ENCODE measurements around the gene TNFRSF14.

Gene TNFRSF14

DNA sequence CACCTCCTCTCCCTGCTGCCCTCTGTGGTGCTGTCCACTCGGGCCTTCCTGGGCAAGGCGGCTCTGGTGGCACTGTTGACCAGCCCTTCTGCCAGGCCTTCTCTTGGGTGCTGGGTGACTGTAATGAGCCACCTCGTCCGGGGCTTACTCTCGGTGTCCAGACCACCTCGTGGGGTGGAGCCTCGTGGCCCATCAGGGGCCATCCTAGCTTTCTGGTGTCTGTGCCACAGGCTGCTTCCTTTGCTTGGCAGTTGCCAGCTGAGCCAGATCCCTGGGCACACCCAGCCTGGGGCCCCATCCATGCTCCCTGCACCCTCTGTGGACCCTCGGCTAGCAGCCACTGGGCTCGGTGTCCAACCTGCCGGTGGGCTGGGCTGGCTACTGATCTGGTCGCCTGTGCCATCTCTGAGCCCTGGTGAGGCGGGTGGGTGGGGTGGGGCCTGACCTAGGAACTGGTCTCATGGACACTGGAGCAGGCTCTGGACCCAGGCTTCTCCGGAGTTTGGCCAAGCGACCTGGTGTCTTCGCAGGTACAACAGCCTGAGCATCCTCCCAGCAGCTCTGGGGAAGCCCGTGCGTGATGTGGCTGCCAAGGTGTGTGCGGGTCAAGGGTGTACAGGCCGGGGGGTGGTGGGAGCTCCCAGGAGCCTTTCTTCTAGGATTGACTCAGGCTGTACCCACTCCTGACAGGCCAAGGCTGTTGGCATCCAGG is 31.8 kb downstream of the TNFRSF14 start:
- Histone ChIP-seq H3K27me3 (replicated peaks; ENCODE audit: control insufficient read depth, insufficient read depth, low read length) (no peaks in the 10 kb centered on the region), H3K4me3 (replicated peaks; ENCODE audit: low read depth, low read length) (no peak overlapping the region), H3K36me3 (ENCODE audit: control insufficient read depth, insufficient read depth, low read length) (no peaks in the 10 kb centered on the region)
- DNase-seq (ENCODE audit: extremely low read depth, insufficient read length) = no peak
- TF ChIP-seq, protein P1, sequence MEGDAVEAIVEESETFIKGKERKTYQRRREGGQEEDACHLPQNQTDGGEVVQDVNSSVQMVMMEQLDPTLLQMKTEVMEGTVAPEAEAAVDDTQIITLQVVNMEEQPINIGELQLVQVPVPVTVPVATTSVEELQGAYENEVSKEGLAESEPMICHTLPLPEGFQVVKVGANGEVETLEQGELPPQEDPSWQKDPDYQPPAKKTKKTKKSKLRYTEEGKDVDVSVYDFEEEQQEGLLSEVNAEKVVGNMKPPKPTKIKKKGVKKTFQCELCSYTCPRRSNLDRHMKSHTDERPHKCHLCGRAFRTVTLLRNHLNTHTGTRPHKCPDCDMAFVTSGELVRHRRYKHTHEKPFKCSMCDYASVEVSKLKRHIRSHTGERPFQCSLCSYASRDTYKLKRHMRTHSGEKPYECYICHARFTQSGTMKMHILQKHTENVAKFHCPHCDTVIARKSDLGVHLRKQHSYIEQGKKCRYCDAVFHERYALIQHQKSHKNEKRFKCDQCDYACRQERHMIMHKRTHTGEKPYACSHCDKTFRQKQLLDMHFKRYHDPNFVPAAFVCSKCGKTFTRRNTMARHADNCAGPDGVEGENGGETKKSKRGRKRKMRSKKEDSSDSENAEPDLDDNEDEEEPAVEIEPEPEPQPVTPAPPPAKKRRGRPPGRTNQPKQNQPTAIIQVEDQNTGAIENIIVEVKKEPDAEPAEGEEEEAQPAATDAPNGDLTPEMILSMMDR (IDR thresholded peaks at IDR 0.05; ENCODE audit: insufficient read depth, low read length, poor library complexity, severe bottlenecking) = no peak

DNA sequence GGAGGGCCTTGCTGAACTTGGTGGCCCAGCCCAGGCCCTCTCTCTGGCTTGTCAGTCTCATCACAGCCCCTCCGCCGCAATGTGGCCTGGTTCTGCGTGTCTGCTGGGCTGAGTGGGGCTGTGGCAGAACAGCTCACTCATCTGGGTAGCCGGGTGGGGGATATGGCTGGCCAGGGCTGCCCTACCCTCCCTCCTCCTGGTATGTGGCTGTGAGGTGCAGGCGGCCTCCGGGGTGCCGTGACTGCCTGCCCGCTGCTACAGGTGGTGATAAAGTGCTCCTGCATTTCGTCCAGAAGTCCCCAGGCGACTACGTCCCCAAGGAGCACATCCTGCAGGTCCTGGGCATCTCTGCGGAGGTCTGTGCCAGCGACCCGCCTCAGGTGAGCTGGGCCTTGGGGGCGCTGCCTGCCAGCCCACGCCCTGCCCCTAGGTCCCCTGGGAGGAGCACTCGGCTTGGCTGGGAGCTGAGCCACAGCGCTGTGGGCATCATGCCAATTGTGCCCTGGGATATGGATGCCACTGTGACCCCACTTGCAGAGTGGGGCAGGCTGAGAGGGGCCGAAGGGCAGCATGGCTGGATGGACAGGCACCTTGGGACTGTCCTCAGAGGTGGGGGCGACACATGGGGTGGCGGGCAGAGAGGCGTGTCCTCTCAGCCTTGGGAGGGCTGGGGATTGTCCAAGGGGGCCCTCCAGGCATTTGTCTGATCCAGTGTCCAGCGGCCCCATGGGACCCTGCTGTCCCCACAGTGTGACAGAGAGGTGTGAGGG is 32.7 kb downstream of the TNFRSF14 start:
- H3K36me3 ChIP-seq (ENCODE audit: control insufficient read depth, insufficient read depth, low read length) = no peaks in the 10 kb centered on the region
- H3K27me3 ChIP-seq (replicated peaks; ENCODE audit: control insufficient read depth, insufficient read depth, low read length) = no peaks in the 10 kb centered on the region
- TF ChIP-seq, protein P1 (IDR thresholded peaks at IDR 0.05; ENCODE audit: insufficient read depth, low read length, poor library complexity, severe bottlenecking) = no peak
- no peak for DNase-seq (ENCODE audit: extremely low read depth, insufficient read length)
- H3K4me3 ChIP-seq (replicated peaks; ENCODE audit: low read depth, low read length) = no peak overlapping the region

- TF ChIP-seq, protein P1 (IDR thresholded peaks at IDR 0.05; ENCODE audit: insufficient read depth, low read length, poor library complexity, severe bottlenecking) = no peak
- H3K27me3 ChIP-seq (replicated peaks; ENCODE audit: control insufficient read depth, insufficient read depth, low read length) = no peaks in the 10 kb centered on the region
- no peaks in the 10 kb centered on the region for H3K36me3 ChIP-seq (ENCODE audit: control insufficient read depth, insufficient read depth, low read length)
- no peak for DNase-seq (ENCODE audit: extremely low read depth, insufficient read length)
- H3K4me3 ChIP-seq (replicated peaks; ENCODE audit: low read depth, low read length) = no peak overlapping the region
Observed at GRCh38 chr1:2589431-2590232, 33.5 kb downstream of the TNFRSF14 start.

DNA sequence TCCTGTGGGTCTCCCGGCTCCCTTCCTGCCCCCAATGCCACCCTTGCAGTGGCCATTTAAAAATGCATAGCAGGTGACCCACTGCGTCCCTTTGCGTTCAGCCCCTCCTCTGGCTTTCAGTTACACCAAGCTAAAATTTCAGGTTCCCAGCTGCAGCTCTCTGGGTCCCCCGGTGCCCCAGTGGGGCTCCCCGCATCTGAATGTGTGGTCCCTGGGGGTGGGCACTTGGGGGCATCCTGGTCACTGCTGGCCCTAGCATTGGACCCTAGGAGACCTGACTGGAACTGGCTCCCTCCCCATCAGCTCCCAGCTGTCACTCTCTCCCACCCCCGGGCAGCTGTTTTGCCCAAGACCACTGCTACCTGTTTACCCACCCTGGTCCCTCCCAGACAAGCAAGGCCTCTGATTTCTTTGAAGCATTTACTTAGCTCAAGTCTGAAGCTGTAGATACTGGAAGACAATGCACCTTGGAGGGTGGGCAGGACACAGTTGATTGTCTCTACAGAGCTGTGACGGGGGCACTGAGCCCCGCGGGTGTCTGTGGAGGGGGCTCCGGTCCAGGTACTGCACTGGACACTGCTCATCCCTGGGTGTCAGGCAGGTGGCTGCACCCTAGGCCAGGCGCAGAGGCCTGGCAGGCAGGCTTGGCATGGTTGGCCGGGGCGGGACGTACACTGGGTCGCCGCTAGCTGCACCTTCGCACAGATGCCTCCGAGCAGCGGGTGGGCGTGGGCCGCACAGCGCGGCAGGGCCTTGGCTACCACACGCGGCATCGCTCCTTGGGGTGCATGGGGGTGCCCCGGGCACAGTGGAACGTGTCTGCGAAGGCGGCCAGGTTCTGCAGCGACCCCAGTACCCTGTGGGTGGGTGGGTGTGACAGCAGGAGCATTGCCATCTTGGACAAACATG is 34.3 kb downstream of the TNFRSF14 start:
- no peaks in the 10 kb centered on the region for H3K36me3 ChIP-seq (ENCODE audit: control insufficient read depth, insufficient read depth, low read length)
- H3K27me3 ChIP-seq (replicated peaks; ENCODE audit: control insufficient read depth, insufficient read depth, low read length) = no peaks in the 10 kb centered on the region
- no peak overlapping the region for H3K4me3 ChIP-seq (replicated peaks; ENCODE audit: low read depth, low read length)
- DNase-seq (ENCODE audit: extremely low read depth, insufficient read length) = no peak
- TF ChIP-seq, protein P1 (IDR thresholded peaks at IDR 0.05; ENCODE audit: insufficient read depth, low read length, poor library complexity, severe bottlenecking) = no peak

DNA sequence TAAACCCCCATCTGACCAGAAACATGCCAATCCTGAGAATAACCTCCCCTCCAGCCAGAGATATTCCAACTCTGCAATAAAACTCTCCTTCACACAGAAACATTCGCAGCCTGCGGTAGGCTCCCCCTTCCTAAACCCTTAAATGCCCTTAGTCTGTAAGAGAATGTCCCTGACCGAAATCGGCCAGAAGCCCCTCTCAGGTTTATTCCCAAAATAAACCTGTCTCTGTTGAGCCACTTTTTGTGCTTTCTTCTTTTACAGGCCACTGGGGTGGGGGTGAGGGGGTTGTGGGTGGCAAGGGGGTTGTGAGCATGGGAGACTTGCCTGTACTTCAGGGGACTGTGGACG is 35.0 kb downstream of the TNFRSF14 start:
- no peaks in the 10 kb centered on the region for H3K36me3 ChIP-seq (ENCODE audit: control insufficient read depth, insufficient read depth, low read length)
- H3K4me3 ChIP-seq (replicated peaks; ENCODE audit: low read depth, low read length) = no peak overlapping the region
- no peaks in the 10 kb centered on the region for H3K27me3 ChIP-seq (replicated peaks; ENCODE audit: control insufficient read depth, insufficient read depth, low read length)
- no peak for DNase-seq (ENCODE audit: extremely low read depth, insufficient read length)
- TF ChIP-seq, protein P1 (IDR thresholded peaks at IDR 0.05; ENCODE audit: insufficient read depth, low read length, poor library complexity, severe bottlenecking) = no peak

Measured in GM06990 (cell line).